ENCODE results near the gene KAT2B.
"Not testable (repeated sequence)": the region's sequence is repeated elsewhere in the genome, so short reads cannot be mapped to it uniquely, and the experiment has no call there.

Gene KAT2B

GRCh38 chr3:20039765-20040547, at the start of gene KAT2B:
Gene KAT2B, plus strand, starts transcription at chr3:20040446. Its CDS starts 32 bp downstream, at chr3:20040478.
- DNase-seq, result peak; percentile 88

GRCh38 chr3:19994796-19995195, 45.5 kb upstream of the KAT2B start:
- DNase-seq, result no peak

GRCh38 chr3:19997502-19997901, 42.7 kb upstream of the KAT2B start:
- no peak for DNase-seq

- DNase-seq, result no peak
These were observed 38.3 kb upstream of the KAT2B start for GRCh38 chr3:20001932-20002331.

GRCh38 chr3:20007960-20008359, 32.3 kb upstream of the KAT2B start:
- no peak for DNase-seq

GRCh38 chr3:20008646-20009045, 31.6 kb upstream of the KAT2B start:
- DNase-seq, result no peak

- DNase-seq, result no peak
These were observed 28.1 kb upstream of the KAT2B start, which contains the start of gene PP2D1 for GRCh38 chr3:20012164-20012563. Gene PP2D1, minus strand, starts transcription at chr3:20012264. Its CDS starts 192 bp downstream, at chr3:20012072.

GRCh38 chr3:20013396-20013795, 26.9 kb upstream of the KAT2B start:
- DNase-seq, result no peak

- no peak for DNase-seq
These were observed 24.7 kb upstream of the KAT2B start for GRCh38 chr3:20015525-20015924.

GRCh38 chr3:20016076-20016475, 24.2 kb upstream of the KAT2B start:
- not testable (repeated sequence) for DNase-seq

GRCh38 chr3:20022954-20023622, 17.2 kb upstream of the KAT2B start:
- DNase-seq, result no peak

GRCh38 chr3:20023623-20024405, 16.4 kb upstream of the KAT2B start:
- no peak for DNase-seq

GRCh38 chr3:20027136-20027535, 13.1 kb upstream of the KAT2B start:
- DNase-seq, result no peak

- no peak for DNase-seq
These were observed 11.3 kb upstream of the KAT2B start for GRCh38 chr3:20028905-20029331.

GRCh38 chr3:20031939-20032338, 8.3 kb upstream of the KAT2B start:
- not testable (repeated sequence) for DNase-seq

- DNase-seq, result no peak
These were observed 5.2 kb upstream of the KAT2B start for GRCh38 chr3:20035019-20035418.

- DNase-seq, result no peak
These were observed 2.8 kb upstream of the KAT2B start for GRCh38 chr3:20037255-20037996.

- no peak for DNase-seq
These were observed 1.4 kb upstream of the KAT2B start for GRCh38 chr3:20038699-20039465.

- DNase-seq, result no peak
These were observed 831 bp upstream of the KAT2B start for GRCh38 chr3:20039466-20039764.

GRCh38 chr3:20040548-20041196, 426 bp downstream of the KAT2B start:
- peak; percentile 83 for DNase-seq

GRCh38 chr3:20041197-20041780, 1.0 kb downstream of the KAT2B start:
- peak; percentile 87 for DNase-seq
